Naive thymus-derived CD4-positive, alpha-beta T cell (primary cell): ENCODE data around the gene PEX16. TPM values are rescaled to one million over a fixed set of nuclear protein-coding genes. Genes with fewer than 3 reads are reported as not detected.

Source experiments
- ATAC-seq: fragments of 150-1000 bp; cut with Tn5 transposase; 2 replicates; pipeline ENCODE4 v1.10.0; 2021; ENCODE audit warnings: mild to moderate bottlenecking, moderate library complexity
- CTCF ChIA-PET: fragments of 350-600 bp; sonication (Branson Sonifier 250); formaldehyde crosslinking; loops from one replicate; lab custom pipeline; 2021; ENCODE audit warnings: antibody characterized with exemption; lab: Charles Lee
- POLR2A ChIA-PET: fragments of 350-600 bp; sonication (Branson Sonifier 250); formaldehyde crosslinking; loops from one replicate; lab custom pipeline; 2021; ENCODE audit warnings: antibody characterized with exemption, inconsistent platforms; lab: Charles Lee
- DNase-seq, 9 donors: peaks; one replicate each; pipeline versions ENCODE4 v3.0.0 to v3.0.0-alpha.2; 2020 to 2022; ENCODE audit warnings: mixed read lengths in 1 of 9
- H3K27ac ChIP-seq: one replicate; pipeline ENCODE4 v1.7.0; 2013; ENCODE audit warnings: mild to moderate bottlenecking, low read depth, low read length, moderate library complexity
- H3K27me3 ChIP-seq, 2 donors: one replicate each; pipeline ENCODE4 v1.7.0; 2013; ENCODE audit warnings: low read length in 2 of 2, mild to moderate bottlenecking in 2 of 2, moderate library complexity in 2 of 2; ENCODE audit not compliant: control insufficient read depth in 2 of 2, insufficient read depth in 2 of 2
- H3K36me3 ChIP-seq, 3 experiments: 1 replicate in 2 of 3; 2 replicates in 1 of 3; pipeline ENCODE4 v1.7.0; 2013; ENCODE audit warnings: low read length in 3 of 3, mild to moderate bottlenecking in 3 of 3, moderate library complexity in 1 of 3; ENCODE audit not compliant: insufficient read depth in 3 of 3, control insufficient read depth in 2 of 3
- H3K4me1 ChIP-seq, 2 donors: one replicate each; pipeline ENCODE4 v1.7.0; 2013; ENCODE audit warnings: low read length in 2 of 2, mild to moderate bottlenecking in 2 of 2, moderate library complexity in 1 of 2; ENCODE audit not compliant: control insufficient read depth in 2 of 2, insufficient read depth in 2 of 2
- H3K4me3 ChIP-seq: 2 replicates; pipeline ENCODE4 v1.7.0; 2013; ENCODE audit warnings: mild to moderate bottlenecking, low read length
- H3K9me3 ChIP-seq, 3 experiments: 1 replicate in 2 of 3; 2 replicates in 1 of 3; pipeline ENCODE4 v1.7.0; 2013; ENCODE audit warnings: low read length in 3 of 3; ENCODE audit not compliant: control insufficient read depth in 2 of 3
- H3K27ac Mint-ChIP-seq, 9 donors: one replicate each; pipeline ENCODE4 v1.8.0; 2020 to 2022; ENCODE audit warnings: mixed read lengths in 9 of 9, mild to moderate bottlenecking in 8 of 9, moderate library complexity in 5 of 9, inconsistent platforms in 2 of 9
- H3K27me3 Mint-ChIP-seq, 5 donors: one replicate each; pipeline ENCODE4 v1.8.0; 2021 to 2022; ENCODE audit warnings: mixed read lengths in 5 of 5, mild to moderate bottlenecking in 1 of 5
- H3K36me3 Mint-ChIP-seq, 5 donors: one replicate each; pipeline ENCODE4 v1.8.0; 2020 to 2022; ENCODE audit warnings: mixed read lengths in 5 of 5, mild to moderate bottlenecking in 3 of 5, inconsistent platforms in 1 of 5
- H3K4me1 Mint-ChIP-seq, 7 donors: one replicate each; pipeline ENCODE4 v1.8.0; 2020 to 2022; ENCODE audit warnings: mixed read lengths in 7 of 7, mild to moderate bottlenecking in 3 of 7, inconsistent platforms in 1 of 7
- H3K4me3 Mint-ChIP-seq, 10 donors: one replicate each; pipeline ENCODE4 v1.8.0; 2020 to 2022; ENCODE audit warnings: mild to moderate bottlenecking in 10 of 10, mixed read lengths in 10 of 10, moderate library complexity in 6 of 10, inconsistent platforms in 2 of 10
- H3K9me3 Mint-ChIP-seq, 11 donors: one replicate each; pipeline ENCODE4 v1.8.0; 2020 to 2022; ENCODE audit warnings: mixed read lengths in 11 of 11, mild to moderate bottlenecking in 4 of 11, inconsistent platforms in 1 of 11, moderate library complexity in 1 of 11
- intact Hi-C, 2 donors: fragments of 100-400 bp; cut with micrococcal nuclease; formaldehyde crosslinking; loops; one replicate each; pipeline ENCODE4 v1.15.1; 2023
- polyA plus RNA-seq, 2 donors: library from polyadenylated mRNA; unstranded; fragments of 300-500 nt; fragmentation: Illumina TruSeq; gene quantifications; one replicate each; pipeline ENCODE4 v1.2.3, GENCODE V29; 2021
- total RNA-seq, 6 experiments: library from RNA in 5 of 6; stranded (reverse) in 5 of 6; gene quantifications; 1 replicate in 5 of 6; 2 replicates in 1 of 6; pipeline ENCODE4 v1.2.3 and lab custom pipeline; 2021 to 2026

PEX16 gene
- total and polyA plus RNA-seq, 7 experiments from 2014 or later: 48.2 to 64.3 (median 56.7) TPM

DNA sequence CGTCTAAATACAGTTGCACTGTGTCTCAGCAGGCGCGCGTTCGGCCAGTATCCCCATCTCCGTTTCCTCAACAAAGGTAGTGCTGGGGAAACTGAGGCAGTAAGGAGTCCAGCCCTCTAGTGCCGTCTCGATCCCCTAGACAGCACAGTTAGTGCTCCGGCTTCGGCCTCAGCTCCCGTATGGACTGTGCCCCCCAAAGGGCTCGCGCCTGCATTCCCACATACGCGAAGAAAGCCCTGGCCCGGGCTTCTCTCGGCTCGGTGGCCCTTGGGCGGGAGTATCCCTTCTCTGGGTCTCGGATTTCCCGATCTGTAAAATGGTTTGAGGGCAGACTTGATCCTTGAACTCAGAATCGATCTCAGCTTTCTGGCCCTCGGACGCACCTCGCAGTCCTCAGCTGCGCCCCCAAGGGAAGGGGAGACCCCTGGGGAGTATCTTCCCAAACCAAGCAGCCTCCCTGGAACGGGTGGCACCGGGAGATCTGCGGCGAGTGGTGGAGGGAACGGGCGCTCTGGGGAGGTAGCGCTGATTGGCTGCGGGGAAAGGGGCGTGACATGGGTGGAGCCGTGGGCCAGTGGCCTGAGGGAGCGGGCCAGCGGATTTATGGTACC, 759 bp upstream of the PEX16 start:
- H3K27me3 ChIP-seq: no peaks in the 10 kb centered on the region
- ATAC-seq: no peak
- POLR2A ChIA-PET: interaction anchor here (0.5 to 3.3 kb wide), 8 partner anchors 8 to 689 kb away, joined by 3 to 26 read pairs (median 4); partner anchors contain the start of gene CRY2
- Mint-ChIP-seq H3K4me1 (peaks cover 34 to 65% (median 49%) of the 10 kb centered on the region in 7 donors), H3K27ac (peak overlapping the region; percentile 91 to 100 (median 98)), H3K27me3 (peaks cover 0 to 16% (median 4%) of the 10 kb centered on the region in 5 donors), H3K9me3 (peaks cover 0 to 3% (median 0%) of the 10 kb centered on the region in 11 donors), H3K4me3 (peak overlapping the region; percentile 86 to 98 (median 96)), H3K36me3 (peaks cover 0 to 8% (median 0%) of the 10 kb centered on the region in 5 donors)
- no peaks in the 10 kb centered on the region for H3K9me3 ChIP-seq
- H3K27ac ChIP-seq: peak overlapping the region; percentile 87
- peaks cover 5 to 26% (median 9%) of the 10 kb centered on the region in 3 experiments for H3K36me3 ChIP-seq
- intact Hi-C loops: loop anchor here (1.0 to 5.0 kb wide), 19 partner anchors 12 to 1634 kb away; partner anchors contain the start of genes ARHGAP1 (in 2 of the 2), ATG13 (in 2 of the 2), CRY2 (in 2 of the 2) and HARBI1 (in 2 of the 2)
- CTCF ChIA-PET: interaction anchor here (0.5 to 1.2 kb wide), 7 partner anchors 8 to 267 kb away, joined by 3 to 4 read pairs (median 3); partner anchors contain the start of gene CRY2
- DNase-seq: peak in 2 of 9 donors; percentile 35 to 80
- H3K4me3 ChIP-seq: peak overlapping the region; percentile 72
- peaks cover 24 to 36% of the 10 kb centered on the region in 2 donors for H3K4me1 ChIP-seq

DNA sequence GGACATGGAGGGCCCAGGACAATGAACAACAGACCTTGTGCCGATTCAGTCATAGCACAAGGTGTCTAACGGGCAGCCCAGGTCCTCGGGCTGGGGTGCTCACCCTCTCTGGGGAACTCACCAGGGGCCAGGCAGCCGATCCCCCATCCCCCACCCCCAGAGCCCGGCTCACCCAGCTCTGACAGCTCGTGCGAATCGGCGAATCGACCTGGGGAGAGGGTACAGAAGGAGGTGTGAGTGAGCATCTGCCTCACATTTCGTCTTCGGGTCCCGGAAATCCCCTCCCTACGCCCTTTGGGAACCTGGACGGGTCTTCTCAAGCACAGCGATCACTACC, 423 bp downstream of the PEX16 start:
- POLR2A ChIA-PET: interaction anchor here (0.9 to 3.3 kb wide), 9 partner anchors 8 to 780 kb away, joined by 3 to 26 read pairs (median 4); partner anchors contain the start of gene CRY2
- Histone ChIP-seq H3K9me3 (no peaks in the 10 kb centered on the region), H3K4me3 (peak overlapping the region; percentile 72), H3K27ac (peak overlapping the region; percentile 87), H3K36me3 (peaks cover 5 to 35% (median 9%) of the 10 kb centered on the region in 3 experiments), H3K4me1 (peaks cover 24 to 36% of the 10 kb centered on the region in 2 donors), H3K27me3 (no peaks in the 10 kb centered on the region)
- Mint-ChIP-seq H3K4me1 (peaks cover 31 to 66% (median 49%) of the 10 kb centered on the region in 7 donors), H3K36me3 (peaks cover 0 to 8% (median 0%) of the 10 kb centered on the region in 5 donors), H3K27me3 (peaks cover 0 to 13% (median 4%) of the 10 kb centered on the region in 5 donors), H3K9me3 (peaks cover 0 to 3% (median 0%) of the 10 kb centered on the region in 11 donors), H3K27ac (peak overlapping the region; percentile 91 to 100 (median 98)), H3K4me3 (peak overlapping the region; percentile 86 to 98 (median 96))
- DNase-seq (no peak), ATAC-seq (no peak)
- intact Hi-C loops: loop anchor here (5.0 kb wide), 5 partner anchors 320 to 1635 kb away; partner anchors contain the start of genes ARFGAP2 (in 1 of the 2), ATG13 (in 1 of the 2), CELF1 (in 1 of the 2) and CSTPP1 (in 1 of the 2)
- CTCF ChIA-PET: no interaction called here

DNA sequence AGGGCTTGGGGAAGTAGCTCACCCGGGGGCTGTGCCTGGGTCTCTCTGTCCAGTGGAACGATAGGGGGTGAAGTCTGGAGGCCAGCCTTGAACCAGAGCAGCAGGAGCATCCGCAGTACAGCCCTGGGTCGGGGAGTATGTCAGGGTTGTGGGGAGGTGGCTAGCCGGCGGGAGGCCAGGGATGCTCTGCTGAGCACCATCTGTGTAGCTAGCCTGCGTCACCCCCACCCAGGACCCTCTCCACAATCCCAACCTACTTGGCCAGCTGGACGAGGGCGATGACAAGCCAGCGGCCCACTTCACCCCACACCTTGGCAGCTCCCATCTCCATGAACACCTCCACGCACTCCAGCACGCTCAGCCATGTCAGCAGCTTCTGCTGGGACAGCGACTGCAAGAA, 2.2 kb downstream of the PEX16 start:
- Histone ChIP-seq H3K27me3 (no peaks in the 10 kb centered on the region), H3K36me3 (peaks cover 5 to 47% (median 9%) of the 10 kb centered on the region in 3 experiments), H3K4me1 (peaks cover 24 to 36% of the 10 kb centered on the region in 2 donors), H3K4me3 (no peak overlapping the region), H3K9me3 (no peaks in the 10 kb centered on the region), H3K27ac (no peak overlapping the region)
- CTCF ChIA-PET: no interaction called here
- peak overlapping the region in 2 of 9 donors; percentile 66 to 77 for H3K27ac Mint-ChIP-seq
- peaks cover 0 to 11% (median 5%) of the 10 kb centered on the region in 5 donors for H3K36me3 Mint-ChIP-seq
- POLR2A ChIA-PET: interaction anchor here (0.6 to 3.3 kb wide), 2 partner anchors 69 to 700 kb away, joined by 3 to 17 read pairs; partner anchors contain the start of gene CRY2
- no peak for ATAC-seq
- H3K4me3 Mint-ChIP-seq: peak overlapping the region in 4 of 10 donors; percentile 29 to 59 (median 39)
- H3K4me1 Mint-ChIP-seq: peaks cover 28 to 59% (median 39%) of the 10 kb centered on the region in 7 donors
- H3K27me3 Mint-ChIP-seq: no peaks in the 10 kb centered on the region
- H3K9me3 Mint-ChIP-seq: peaks cover 0 to 3% (median 0%) of the 10 kb centered on the region in 11 donors
- no peak for DNase-seq
- intact Hi-C loops: loop anchor here (5.0 kb wide), 5 partner anchors 322 to 1637 kb away; partner anchors contain the start of genes ARFGAP2 (in 1 of the 2), ATG13 (in 1 of the 2), CELF1 (in 1 of the 2) and CSTPP1 (in 1 of the 2)

DNA sequence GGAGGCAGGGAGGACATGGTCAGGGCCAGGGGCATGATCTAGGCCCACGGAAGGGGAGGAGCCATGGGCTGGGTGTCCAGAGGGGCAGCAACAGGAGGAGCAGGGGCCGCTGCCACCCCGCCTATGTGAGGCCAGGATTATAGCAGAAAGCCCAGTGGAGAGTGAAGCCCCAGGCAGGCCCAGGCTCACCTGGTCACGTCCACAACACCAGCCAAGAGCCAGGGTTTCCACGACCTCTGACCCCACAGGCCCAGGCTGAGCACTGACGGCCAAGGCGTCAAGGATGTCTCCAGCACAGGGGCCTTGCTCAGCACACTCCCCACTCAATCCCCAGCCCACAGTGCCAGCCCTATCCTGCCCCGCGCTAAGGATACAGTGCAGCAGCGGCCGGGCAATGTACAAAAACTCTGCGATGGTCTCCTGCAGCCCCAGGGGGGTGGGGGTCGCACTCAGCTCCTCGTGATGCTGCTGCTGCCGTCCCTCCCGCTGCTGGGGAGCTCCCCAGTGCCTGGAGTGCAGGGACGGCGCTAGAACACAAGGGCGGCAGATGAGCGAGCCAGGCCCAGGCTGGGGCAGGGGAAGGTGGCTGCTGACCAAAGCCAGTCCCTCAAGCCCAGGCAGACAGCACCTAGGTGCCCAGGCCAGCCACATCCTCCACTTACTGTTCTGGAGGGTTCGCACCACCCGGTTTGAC, 3.6 kb downstream of the PEX16 start:
- intact Hi-C loops: no loop called here

DNA sequence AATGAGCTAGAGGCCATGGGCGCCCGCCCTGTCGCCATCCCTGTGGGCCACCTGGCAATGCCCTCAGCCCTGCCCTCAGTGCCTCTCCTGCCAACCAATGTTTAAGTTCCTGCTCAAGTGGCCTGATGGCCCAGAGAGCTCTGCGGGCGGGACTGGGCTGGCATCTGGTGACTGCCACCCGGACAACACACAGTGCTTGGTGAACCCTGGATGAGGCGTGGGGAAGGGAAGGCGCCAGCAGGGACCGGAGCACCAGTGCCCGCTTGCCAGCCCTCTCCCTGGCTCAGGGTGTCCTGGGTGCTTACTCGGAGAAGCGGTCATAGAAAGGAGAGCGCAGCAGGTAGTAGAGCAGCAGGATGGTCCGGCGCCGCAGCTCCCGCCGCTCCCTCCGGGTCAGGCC, 4.2 kb downstream of the PEX16 start:
- ATAC-seq (no peak), DNase-seq (no peak)
- ChIA-PET POLR2A (no interaction called here), CTCF (no interaction called here)
- peaks cover 0 to 3% (median 0%) of the 10 kb centered on the region in 11 donors for H3K9me3 Mint-ChIP-seq
- Histone ChIP-seq H3K36me3 (peaks cover 5 to 63% (median 9%) of the 10 kb centered on the region in 3 experiments), H3K9me3 (no peaks in the 10 kb centered on the region), H3K4me1 (peaks cover 14 to 22% of the 10 kb centered on the region in 2 donors), H3K27me3 (no peaks in the 10 kb centered on the region), H3K4me3 (no peak overlapping the region), H3K27ac (no peak overlapping the region)
- peaks cover 0 to 11% (median 5%) of the 10 kb centered on the region in 5 donors for H3K36me3 Mint-ChIP-seq
- H3K4me3 Mint-ChIP-seq: no peak overlapping the region
- H3K4me1 Mint-ChIP-seq: peaks cover 15 to 41% (median 25%) of the 10 kb centered on the region in 7 donors
- no peaks in the 10 kb centered on the region for H3K27me3 Mint-ChIP-seq
- intact Hi-C loops: no loop called here
- H3K27ac Mint-ChIP-seq: peak overlapping the region in 1 of 9 donors; percentile 31

More for the DNA sequence above, 3.6 kb downstream of the PEX16 start:
- Mint-ChIP-seq H3K27ac (peak overlapping the region in 1 of 9 donors; percentile 38), H3K9me3 (peaks cover 0 to 3% (median 0%) of the 10 kb centered on the region in 11 donors), H3K4me1 (peaks cover 19 to 45% (median 26%) of the 10 kb centered on the region in 7 donors), H3K27me3 (no peaks in the 10 kb centered on the region), H3K36me3 (peaks cover 0 to 11% (median 5%) of the 10 kb centered on the region in 5 donors), H3K4me3 (peak overlapping the region in 2 of 10 donors; percentile 14 to 30)
- Histone ChIP-seq H3K36me3 (peaks cover 5 to 61% (median 9%) of the 10 kb centered on the region in 3 experiments), H3K27me3 (no peaks in the 10 kb centered on the region), H3K9me3 (no peaks in the 10 kb centered on the region), H3K27ac (no peak overlapping the region), H3K4me3 (no peak overlapping the region), H3K4me1 (peaks cover 20 to 27% of the 10 kb centered on the region in 2 donors)
- CTCF ChIA-PET: no interaction called here
- no peak for ATAC-seq
- POLR2A ChIA-PET: no interaction called here
- DNase-seq: no peak

DNA sequence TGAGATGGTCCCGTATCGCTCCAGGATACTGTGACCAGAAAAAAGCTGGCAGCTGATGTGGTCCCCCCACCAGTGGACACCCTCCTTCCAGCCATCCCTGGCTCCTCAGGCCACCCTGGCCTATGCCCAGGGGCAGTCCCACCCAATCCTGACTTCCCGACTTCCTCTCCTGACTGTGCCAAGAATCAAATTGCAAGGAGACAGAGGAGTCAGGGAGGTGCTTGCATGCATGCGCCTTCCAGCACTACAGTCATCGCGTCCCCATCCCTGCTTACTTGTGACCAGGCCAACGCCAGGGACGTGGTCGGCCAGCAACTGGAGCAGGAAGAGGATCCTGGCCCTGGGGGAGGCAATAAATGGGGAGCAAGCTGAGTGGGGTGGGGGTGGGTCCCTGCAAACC, 7.1 kb downstream of the PEX16 start:
- H3K9me3 Mint-ChIP-seq: no peaks in the 10 kb centered on the region
- POLR2A ChIA-PET: no interaction called here
- Histone ChIP-seq H3K4me1 (peaks cover 0 to 3% of the 10 kb centered on the region in 2 donors), H3K36me3 (peaks cover 2 to 59% (median 7%) of the 10 kb centered on the region in 3 experiments), H3K27me3 (no peaks in the 10 kb centered on the region), H3K27ac (no peak overlapping the region), H3K4me3 (no peak overlapping the region), H3K9me3 (no peaks in the 10 kb centered on the region)
- H3K27me3 Mint-ChIP-seq: no peaks in the 10 kb centered on the region
- CTCF ChIA-PET: no interaction called here
- intact Hi-C loops: no loop called here
- peak overlapping the region in 1 of 9 donors; percentile 59 for H3K27ac Mint-ChIP-seq
- peaks cover 1 to 24% (median 10%) of the 10 kb centered on the region in 7 donors for H3K4me1 Mint-ChIP-seq
- H3K36me3 Mint-ChIP-seq: peaks cover 0 to 10% (median 3%) of the 10 kb centered on the region in 5 donors
- ATAC-seq (no peak), DNase-seq (no peak)
- no peak overlapping the region for H3K4me3 Mint-ChIP-seq
